KOPT-K1 (cell line): ENCODE data around the gene CEP85.

Experiments
- H3K27ac ChIP-seq: fragments of 200-600 bp; sonication (generic); 2 replicates; pipeline ENCODE4 v1.5.1; 2016; ENCODE audit warnings: antibody characterized with exemption, mild to moderate bottlenecking, low read depth, low read length; ENCODE audit not compliant: poor library complexity, severe bottlenecking
- H3K36me3 ChIP-seq: fragments of 200-600 bp; sonication (generic); 2 replicates; pipeline ENCODE4 v1.5.1; 2017; ENCODE audit warnings: antibody characterized with exemption, mild to moderate bottlenecking, low read length, moderate library complexity; ENCODE audit not compliant: insufficient read depth
- H3K9me3 ChIP-seq: fragments of 200-600 bp; sonication (generic); 2 replicates; pipeline ENCODE4 v1.5.1; 2017; ENCODE audit warnings: antibody characterized with exemption, low read length, mild to moderate bottlenecking; ENCODE audit not compliant: insufficient read depth, poor library complexity, severe bottlenecking

The CEP85 gene

DNA sequence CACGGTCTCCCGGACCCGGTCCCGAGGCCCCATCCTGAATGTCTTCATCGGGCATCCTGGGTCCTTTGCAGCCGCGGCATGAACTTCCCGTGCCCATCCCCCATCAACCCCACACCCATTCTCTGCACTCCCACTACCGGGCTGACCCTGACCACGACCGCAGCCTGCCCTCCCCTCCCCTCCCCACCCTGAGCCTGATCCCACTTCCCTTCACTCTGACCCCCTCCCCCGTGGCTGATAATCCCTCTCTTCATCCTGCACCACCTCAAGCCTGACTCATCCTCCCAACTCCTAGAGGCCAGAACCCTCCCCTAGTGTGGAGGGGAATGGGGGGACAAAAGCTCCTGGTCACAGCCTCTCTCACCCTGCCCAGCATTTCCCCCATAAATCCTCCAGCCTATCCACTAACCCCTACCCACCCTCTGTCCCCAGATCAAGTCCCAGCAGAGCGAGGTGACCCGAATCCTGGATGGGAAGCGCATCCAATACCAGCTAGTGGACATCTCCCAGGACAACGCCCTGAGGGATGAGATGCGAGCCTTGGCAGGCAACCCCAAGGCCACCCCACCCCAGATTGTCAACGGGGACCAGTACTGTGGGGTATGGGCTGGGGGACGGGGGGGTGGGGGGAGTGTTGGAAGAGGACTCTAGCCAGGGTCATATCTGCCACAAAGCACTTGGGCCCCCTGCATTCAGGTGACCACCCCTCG is 46.5 kb downstream of the CEP85 start:
- H3K36me3 ChIP-seq, result peaks cover 62% of the 10 kb centered on the region

DNA sequence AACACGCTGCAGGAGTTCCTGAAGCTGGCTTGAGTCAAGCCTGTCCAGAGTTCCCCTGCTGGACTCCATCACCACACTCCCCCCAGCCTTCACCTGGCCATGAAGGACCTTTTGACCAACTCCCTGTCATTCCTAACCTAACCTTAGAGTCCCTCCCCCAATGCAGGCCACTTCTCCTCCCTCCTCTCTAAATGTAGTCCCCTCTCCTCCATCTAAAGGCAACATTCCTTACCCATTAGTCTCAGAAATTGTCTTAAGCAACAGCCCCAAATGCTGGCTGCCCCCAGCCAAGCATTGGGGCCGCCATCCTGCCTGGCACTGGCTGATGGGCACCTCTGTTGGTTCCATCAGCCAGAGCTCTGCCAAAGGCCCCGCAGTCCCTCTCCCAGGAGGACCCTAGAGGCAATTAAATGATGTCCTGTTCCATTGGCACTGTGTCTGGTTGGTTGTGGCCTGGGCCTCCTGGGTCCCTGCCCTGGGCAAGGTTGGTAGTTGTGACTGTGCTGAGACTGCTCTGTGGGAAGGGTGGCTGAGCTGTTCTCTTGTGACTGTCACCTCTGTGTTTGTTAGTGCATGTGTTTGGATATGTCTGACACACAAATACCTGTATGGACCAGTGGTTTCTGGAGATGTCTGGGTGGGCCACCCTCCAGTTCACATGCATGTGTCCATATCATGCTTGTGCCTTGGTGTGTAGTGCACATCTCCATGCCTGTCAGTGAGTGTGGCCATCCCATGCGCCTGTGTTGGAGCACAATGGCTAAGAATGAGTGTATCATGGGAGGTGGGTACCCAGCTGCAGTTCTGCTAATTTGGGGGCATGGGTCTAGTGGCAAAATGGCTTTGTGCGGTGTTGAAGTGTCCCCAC is 47.3 kb downstream of the CEP85 start:
- Histone ChIP-seq H3K9me3 (no peaks in the 10 kb centered on the region), H3K27ac (peak overlapping the region; percentile 73), H3K36me3 (peaks cover 54% of the 10 kb centered on the region)

More for the DNA sequence above, 46.5 kb downstream of the CEP85 start:
- Histone ChIP-seq H3K27ac (peak overlapping the region; percentile 73), H3K9me3 (no peaks in the 10 kb centered on the region)

DNA sequence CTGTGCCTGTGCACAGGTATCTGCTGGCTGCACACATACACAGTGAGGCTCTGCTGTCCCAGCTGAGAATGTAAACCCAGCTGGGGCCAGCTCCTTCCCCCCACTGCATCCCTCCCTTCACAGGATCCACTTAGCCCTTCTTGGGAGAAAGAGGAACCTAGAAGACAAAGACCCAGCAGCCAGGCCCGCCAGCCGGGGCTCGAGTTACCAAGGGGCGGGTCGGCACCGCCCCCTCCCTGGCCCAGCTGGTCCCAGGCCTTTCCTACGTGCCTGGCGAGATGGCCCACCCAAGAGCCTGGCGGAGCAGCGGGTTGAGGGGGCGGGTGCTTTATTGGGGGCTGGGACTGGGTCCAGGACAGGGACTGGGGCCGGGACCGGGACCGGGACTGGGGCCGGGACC is 48.0 kb downstream of the CEP85 start:
- H3K27ac ChIP-seq, result peak overlapping the region; percentile 73
- H3K36me3 ChIP-seq, result peaks cover 47% of the 10 kb centered on the region
- no peaks in the 10 kb centered on the region for H3K9me3 ChIP-seq

- no peak overlapping the region for H3K27ac ChIP-seq
- H3K36me3 ChIP-seq, result peaks cover 42% of the 10 kb centered on the region
- no peaks in the 10 kb centered on the region for H3K9me3 ChIP-seq
Observed at GRCh38 chr1:26282401-26282918, 48.5 kb downstream of the CEP85 start.

DNA sequence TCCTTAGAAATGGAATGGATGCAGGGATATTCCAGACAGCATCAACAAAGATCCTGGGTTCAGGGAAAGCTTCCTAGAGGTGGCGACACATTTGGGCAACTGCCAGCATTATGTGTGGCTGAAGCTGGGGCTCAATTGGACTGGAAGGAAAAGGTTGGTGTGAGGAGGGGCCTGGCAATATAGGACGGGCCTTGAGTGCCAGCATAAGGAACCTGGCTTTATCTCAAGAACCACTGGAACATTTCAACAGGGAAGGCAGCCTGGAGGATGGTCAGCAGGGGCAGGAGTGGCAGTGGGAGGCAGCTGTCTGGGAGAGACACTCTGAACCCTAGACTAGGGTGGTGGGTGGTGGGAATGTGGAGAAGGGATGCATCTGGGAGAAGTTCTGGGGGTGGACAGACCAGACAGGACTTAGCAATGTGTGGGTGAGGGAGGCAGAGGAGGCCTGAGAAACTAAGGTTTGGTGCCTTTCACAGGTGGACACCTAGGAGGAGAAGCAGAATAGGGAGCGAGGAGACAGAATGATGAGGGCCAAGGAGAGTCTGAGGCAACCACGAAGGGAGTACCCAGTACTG is 49.4 kb downstream of the CEP85 start:
- Histone ChIP-seq H3K9me3 (no peaks in the 10 kb centered on the region), H3K36me3 (peaks cover 33% of the 10 kb centered on the region), H3K27ac (peak overlapping the region; percentile 99)

- H3K9me3 ChIP-seq, result no peaks in the 10 kb centered on the region
- H3K27ac ChIP-seq, result peak overlapping the region; percentile 99
- H3K36me3 ChIP-seq, result peaks cover 27% of the 10 kb centered on the region
Observed at GRCh38 chr1:26283871-26284596, 50.0 kb downstream of the CEP85 start.

DNA sequence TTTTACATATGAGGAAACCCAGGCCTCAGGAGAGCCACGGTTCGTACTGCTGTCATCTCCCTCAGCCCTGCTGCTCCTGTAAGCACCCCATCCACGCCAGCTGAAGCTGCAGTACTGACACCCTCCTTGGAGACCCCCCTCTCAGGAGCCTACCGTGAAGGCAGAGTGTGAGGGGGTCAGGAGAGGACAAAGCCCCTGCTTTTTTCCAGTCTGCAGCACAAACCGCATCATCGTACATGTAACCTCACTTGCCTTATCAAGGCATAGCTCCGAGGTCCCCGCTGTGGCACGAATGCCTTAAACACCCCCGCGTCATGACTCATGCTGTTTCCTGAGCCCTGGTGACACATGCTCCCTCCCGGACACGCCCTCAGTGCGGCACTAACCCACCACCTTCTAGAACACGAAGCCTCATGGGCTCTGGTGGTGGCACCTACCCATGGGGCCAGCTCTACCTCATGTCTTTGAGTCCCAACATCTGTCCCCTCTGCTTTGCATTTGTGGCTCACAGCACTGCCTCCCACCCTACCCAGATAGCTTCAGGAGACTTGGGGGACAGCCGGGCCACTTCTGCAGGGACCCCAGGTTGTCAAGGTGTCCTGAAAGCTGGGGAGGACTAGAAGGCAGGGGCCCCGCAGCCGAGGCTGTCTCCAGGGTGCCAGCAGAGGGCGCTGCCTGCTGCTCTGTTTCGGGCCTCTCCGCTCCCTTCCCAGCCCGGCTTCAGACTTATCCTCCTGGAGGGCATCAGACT is 50.8 kb downstream of the CEP85 start:
- H3K9me3 ChIP-seq, result no peaks in the 10 kb centered on the region
- H3K27ac ChIP-seq, result peak overlapping the region; percentile 99
- H3K36me3 ChIP-seq, result peaks cover 26% of the 10 kb centered on the region

GRCh38 chr1:26285366-26286063 is 51.5 kb downstream of the CEP85 start:
- H3K27ac ChIP-seq, result peak overlapping the region; percentile 99
- H3K9me3 ChIP-seq, result no peaks in the 10 kb centered on the region
- H3K36me3 ChIP-seq, result peaks cover 26% of the 10 kb centered on the region

DNA sequence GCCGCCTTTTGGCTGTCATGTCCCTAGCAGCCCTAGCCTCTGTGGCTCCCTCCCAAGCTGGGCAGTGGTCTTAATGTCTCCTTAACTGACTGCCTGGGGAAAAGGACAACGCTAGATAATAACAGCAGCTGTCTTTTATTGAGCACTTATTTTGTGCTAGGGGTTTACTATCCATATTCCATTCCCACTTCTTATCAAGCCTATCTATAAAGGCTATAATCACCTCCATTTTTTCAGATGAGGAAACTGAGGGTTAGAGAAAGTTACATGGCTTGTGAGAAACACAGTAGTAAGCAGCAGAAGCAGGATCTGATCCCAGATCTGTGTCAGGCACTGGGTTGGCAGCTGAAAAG is 52.0 kb downstream of the CEP85 start:
- Histone ChIP-seq H3K9me3 (no peaks in the 10 kb centered on the region), H3K36me3 (peaks cover 23% of the 10 kb centered on the region), H3K27ac (peak overlapping the region; percentile 99)

- Histone ChIP-seq H3K36me3 (peaks cover 11% of the 10 kb centered on the region; the same call in 1 of the 2 replicates), H3K9me3 (no peaks in the 10 kb centered on the region), H3K27ac (peak overlapping the region; percentile 99)
Observed at GRCh38 chr1:26287033-26287711, 53.2 kb downstream of the CEP85 start.

DNA sequence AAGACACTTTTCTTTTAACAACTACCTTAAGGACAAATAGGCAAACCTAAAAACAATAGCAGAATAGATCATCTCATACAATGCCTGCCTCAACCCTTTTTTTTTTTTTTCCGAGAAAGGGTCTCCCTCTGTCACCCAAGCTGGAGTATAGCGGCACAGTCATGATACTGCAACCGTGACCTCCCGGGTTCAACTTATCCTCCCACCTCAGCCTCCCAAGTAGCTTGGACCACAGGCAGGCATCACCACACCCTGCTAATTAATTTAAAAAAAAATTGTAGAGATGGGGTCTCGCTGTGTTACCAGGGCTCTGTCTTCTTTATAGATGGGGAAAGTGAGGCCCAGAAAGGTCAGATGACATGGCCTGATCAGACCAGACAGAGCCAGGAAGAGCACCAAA is 53.8 kb downstream of the CEP85 start:
- peak overlapping the region; percentile 99 for H3K27ac ChIP-seq
- H3K9me3 ChIP-seq, result no peaks in the 10 kb centered on the region
- H3K36me3 ChIP-seq, result peaks cover 6% of the 10 kb centered on the region; the same call in 1 of the 2 replicates

- H3K36me3 ChIP-seq, result peaks cover under 1% of the 10 kb centered on the region; the same call in 1 of the 2 replicates
- no peaks in the 10 kb centered on the region for H3K9me3 ChIP-seq
- peak overlapping the region; percentile 99 for H3K27ac ChIP-seq
Observed at GRCh38 chr1:26288311-26288941, 54.4 kb downstream of the CEP85 start.
